Left ventricle myocardium inferior (tissue), 1 donor: Measurements from ENCODE around the gene ZNF330. TPM values are rescaled to one million over a fixed set of nuclear protein-coding genes. Genes with fewer than 3 reads are reported as not detected.

ENCODE experiments used
- DNase-seq: peaks from one replicate; pipeline ENCODE4 v3.0.0-alpha.2; 2020
- H3K27ac ChIP-seq: fragments of 200-600 bp; replicated peaks from 2 replicates; pipeline ENCODE4 v1.8.0; 2021
- H3K27me3 ChIP-seq: fragments of 200-600 bp; 2 replicates; pipeline ENCODE4 v1.8.0; 2021; ENCODE audit warnings: low read depth
- H3K36me3 ChIP-seq: fragments of 200-600 bp; 2 replicates; pipeline ENCODE4 v1.8.0; 2021
- H3K4me1 ChIP-seq: fragments of 200-600 bp; 2 replicates; pipeline ENCODE4 v1.8.0; 2021
- H3K4me3 ChIP-seq: fragments of 200-600 bp; 2 replicates; pipeline ENCODE4 v1.8.0; 2021; ENCODE audit warnings: mild to moderate bottlenecking, moderate library complexity
- H3K9me3 ChIP-seq: fragments of 200-600 bp; replicated peaks from 2 replicates; pipeline ENCODE4 v1.8.0; 2021
- intact Hi-C: fragments of 100-400 bp; cut with micrococcal nuclease; formaldehyde crosslinking; loops from one replicate; pipeline ENCODE4 v1.11.0; 2022
- total RNA-seq: library from RNA; stranded (reverse); fragmentation: NEBNext Ultra II Directional; extraction: Animal tissue kit (Norgen Biotek cat#: 25700); gene quantifications from one replicate; pipeline ENCODE4 v1.2.1, GENCODE V29; 2021
- TF ChIP-seq, protein P1 (sequence below): fragments of 200-600 bp; IDR thresholded peaks from 2 replicates; pipeline ENCODE4 v1.8.0; 2021; ENCODE audit warnings: antibody characterized with exemption, mild to moderate bottlenecking, borderline replicate concordance
- donor health status: DM: no; HTN: yes; CAD: no; lungs with severe emphysema.

The ZNF330 gene
- total RNA-seq, 1 donor from 2014 or later, result 144 TPM

DNA sequence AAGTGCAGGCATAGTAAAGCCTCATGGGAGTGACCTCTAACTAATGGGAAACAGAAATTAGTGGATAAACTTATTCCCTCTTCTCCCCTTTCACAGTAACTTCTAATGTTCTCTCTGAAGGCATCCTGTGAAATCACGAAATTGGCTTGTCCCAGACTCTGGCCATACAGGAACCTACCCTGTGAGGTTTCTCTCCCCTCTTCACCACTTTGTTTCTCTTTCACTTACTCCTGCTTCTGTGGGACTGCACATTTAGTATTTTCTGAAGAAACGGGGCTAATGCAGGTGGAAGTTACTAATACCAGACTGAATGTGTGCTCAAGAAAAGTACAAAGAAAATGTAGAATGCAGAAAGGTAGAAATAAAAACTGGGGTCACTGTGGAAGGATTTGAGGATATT lies 20.0 kb downstream of the ZNF330 start:
- DNase-seq, result no peak
- TF ChIP-seq, protein P1, sequence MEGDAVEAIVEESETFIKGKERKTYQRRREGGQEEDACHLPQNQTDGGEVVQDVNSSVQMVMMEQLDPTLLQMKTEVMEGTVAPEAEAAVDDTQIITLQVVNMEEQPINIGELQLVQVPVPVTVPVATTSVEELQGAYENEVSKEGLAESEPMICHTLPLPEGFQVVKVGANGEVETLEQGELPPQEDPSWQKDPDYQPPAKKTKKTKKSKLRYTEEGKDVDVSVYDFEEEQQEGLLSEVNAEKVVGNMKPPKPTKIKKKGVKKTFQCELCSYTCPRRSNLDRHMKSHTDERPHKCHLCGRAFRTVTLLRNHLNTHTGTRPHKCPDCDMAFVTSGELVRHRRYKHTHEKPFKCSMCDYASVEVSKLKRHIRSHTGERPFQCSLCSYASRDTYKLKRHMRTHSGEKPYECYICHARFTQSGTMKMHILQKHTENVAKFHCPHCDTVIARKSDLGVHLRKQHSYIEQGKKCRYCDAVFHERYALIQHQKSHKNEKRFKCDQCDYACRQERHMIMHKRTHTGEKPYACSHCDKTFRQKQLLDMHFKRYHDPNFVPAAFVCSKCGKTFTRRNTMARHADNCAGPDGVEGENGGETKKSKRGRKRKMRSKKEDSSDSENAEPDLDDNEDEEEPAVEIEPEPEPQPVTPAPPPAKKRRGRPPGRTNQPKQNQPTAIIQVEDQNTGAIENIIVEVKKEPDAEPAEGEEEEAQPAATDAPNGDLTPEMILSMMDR, result no peak
- Histone ChIP-seq H3K4me3 (no peak overlapping the region), H3K27ac (no peak overlapping the region), H3K27me3 (no peaks in the 10 kb centered on the region), H3K4me1 (no peaks in the 10 kb centered on the region), H3K36me3 (no peaks in the 10 kb centered on the region), H3K9me3 (no peaks in the 10 kb centered on the region)
- intact Hi-C loops, result no loop called here

DNA sequence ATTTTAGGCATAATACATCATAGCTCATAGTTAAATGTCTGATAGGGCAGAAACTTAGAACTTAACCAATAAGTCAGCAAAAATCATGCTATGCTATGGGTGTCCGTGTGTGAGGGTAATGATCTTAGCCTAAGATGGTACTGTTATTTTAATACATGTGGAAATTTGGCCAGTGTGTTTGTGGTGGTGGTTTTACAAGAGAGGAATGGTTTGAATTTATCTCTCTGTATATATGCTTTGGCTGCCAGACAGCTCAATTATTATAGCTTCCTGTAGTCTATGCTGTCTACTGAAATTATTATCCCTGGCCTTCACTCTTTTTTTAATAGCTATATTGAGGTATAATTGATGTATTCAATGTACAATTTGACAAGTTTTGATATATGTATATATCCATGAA lies 21.3 kb downstream of the ZNF330 start:
- TF ChIP-seq, protein P1, result no peak
- Histone ChIP-seq H3K9me3 (no peaks in the 10 kb centered on the region), H3K4me1 (peaks cover 2% of the 10 kb centered on the region), H3K4me3 (no peak overlapping the region), H3K36me3 (no peaks in the 10 kb centered on the region), H3K27ac (no peak overlapping the region), H3K27me3 (no peaks in the 10 kb centered on the region)
- DNase-seq, result no peak
- intact Hi-C loops, result no loop called here

DNA sequence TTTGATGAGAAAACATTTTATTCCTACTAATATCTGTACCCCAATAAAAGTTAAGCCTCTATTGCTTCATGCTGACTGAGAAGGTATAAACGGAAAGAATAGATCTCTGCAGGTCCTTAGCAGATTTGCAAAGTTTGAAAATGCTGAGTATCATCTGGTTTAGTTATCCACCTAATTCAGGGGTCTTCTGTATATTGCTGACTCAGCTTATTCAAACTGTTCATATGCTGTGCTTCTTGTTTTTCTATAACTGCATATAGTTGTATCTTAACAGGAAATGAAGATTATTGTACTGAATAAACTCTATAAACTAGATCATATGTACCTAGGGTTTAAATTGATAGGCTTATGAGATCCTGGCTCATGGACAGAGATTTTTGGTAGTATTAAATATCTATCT lies 23.7 kb downstream of the ZNF330 start:
- H3K9me3 ChIP-seq, result no peaks in the 10 kb centered on the region
- no peak overlapping the region for H3K27ac ChIP-seq
- H3K4me1 ChIP-seq, result peaks cover 14% of the 10 kb centered on the region
- TF ChIP-seq, protein P1, result no peak
- H3K27me3 ChIP-seq, result no peaks in the 10 kb centered on the region
- no peak for DNase-seq
- no peaks in the 10 kb centered on the region for H3K36me3 ChIP-seq
- no peak overlapping the region for H3K4me3 ChIP-seq
- intact Hi-C loops, result no loop called here

DNA sequence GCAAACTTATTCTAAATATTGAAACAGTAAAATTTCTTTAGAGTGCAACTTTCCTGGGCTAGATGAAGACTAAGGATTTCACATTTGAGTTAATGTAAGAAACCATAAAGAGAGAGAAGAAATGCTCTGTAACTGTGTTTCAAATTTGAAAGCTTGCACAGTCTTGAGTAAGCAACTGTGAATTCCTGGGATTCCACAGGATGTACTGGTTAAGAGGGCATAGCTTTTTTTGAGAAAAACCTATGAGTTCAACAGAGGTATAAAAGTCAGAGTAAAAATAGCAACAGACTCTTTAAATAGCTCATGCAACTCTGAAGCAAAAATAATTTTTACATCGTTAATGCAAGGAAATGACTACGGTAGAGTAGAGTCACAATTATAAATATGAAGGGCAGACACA lies 25.5 kb downstream of the ZNF330 start:
- intact Hi-C loops, result no loop called here
- no peak for DNase-seq
- H3K27ac ChIP-seq, result no peak overlapping the region
- H3K27me3 ChIP-seq, result no peaks in the 10 kb centered on the region
- no peak overlapping the region for H3K4me3 ChIP-seq
- no peaks in the 10 kb centered on the region for H3K36me3 ChIP-seq
- TF ChIP-seq, protein P1, result no peak
- H3K9me3 ChIP-seq, result no peaks in the 10 kb centered on the region
- H3K4me1 ChIP-seq, result peaks cover 14% of the 10 kb centered on the region

DNA sequence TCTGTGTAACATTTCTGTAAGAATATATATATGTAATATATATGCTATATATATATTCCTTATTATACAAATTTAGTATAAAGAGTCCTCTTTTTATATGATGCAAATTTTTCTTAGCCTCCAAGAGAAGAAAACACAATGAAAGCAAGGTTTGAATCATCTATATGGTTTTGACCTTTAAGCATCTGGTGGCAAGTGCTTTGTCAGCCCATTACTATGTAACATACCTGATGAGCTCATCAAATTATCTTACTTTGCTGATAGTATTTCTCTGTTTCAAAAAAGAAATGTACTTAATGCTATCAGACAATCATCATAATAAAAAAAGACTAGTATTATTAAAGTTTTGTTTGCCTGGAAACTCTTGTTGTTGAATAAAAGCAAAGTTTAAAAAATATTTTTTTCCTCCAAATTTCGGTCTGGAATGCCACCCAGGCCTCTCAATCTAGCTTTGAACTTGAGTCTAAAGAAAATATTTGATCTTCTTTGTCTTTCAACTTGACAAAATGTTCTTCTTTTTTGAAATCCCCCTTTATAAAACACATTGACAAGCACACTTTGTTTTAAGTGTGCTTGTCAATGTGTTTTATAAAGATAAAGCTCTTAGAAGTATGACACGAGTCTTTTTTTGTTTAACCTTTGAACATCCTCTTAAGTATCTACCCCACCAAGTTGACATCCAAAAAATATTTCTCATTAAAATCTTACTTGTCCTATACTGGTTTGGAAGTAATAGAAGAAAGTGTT lies 26.2 kb downstream of the ZNF330 start:
- Histone ChIP-seq H3K9me3 (peaks cover 2% of the 10 kb centered on the region), H3K36me3 (no peaks in the 10 kb centered on the region), H3K27ac (no peak overlapping the region), H3K27me3 (no peaks in the 10 kb centered on the region), H3K4me1 (peaks cover 14% of the 10 kb centered on the region), H3K4me3 (no peak overlapping the region)
- no peak for DNase-seq
- intact Hi-C loops, result no loop called here
- TF ChIP-seq, protein P1, result no peak
